ENCODE measurements around the gene MEG3.

The MEG3 gene

GRCh38 chr14:100845341-100845740 is 19.4 kb downstream of the MEG3 start:
- DNase-seq (ENCODE audit: low read depth in 2 of 3, low spot score in 2 of 3) = no peak

GRCh38 chr14:100846309-100846859 is 20.5 kb downstream of the MEG3 start:
- DNase-seq (ENCODE audit: low read depth in 2 of 3, low spot score in 2 of 3) = no peak

GRCh38 chr14:100849115-100849781 is 23.3 kb downstream of the MEG3 start:
- DNase-seq (ENCODE audit: low read depth in 2 of 3, low spot score in 2 of 3) = no peak

GRCh38 chr14:100850841-100851585 is 25.1 kb downstream of the MEG3 start:
- peak; percentile 44 to 92 (median 87) for DNase-seq (ENCODE audit: low read depth in 2 of 3, low spot score in 2 of 3)

GRCh38 chr14:100851586-100851916 is 25.6 kb downstream of the MEG3 start:
- DNase-seq (ENCODE audit: low read depth in 2 of 3, low spot score in 2 of 3) = no peak

- DNase-seq (ENCODE audit: low read depth in 2 of 3, low spot score in 2 of 3) = no peak
Measured at GRCh38 chr14:100851946-100852620, 26.2 kb downstream of the MEG3 start.

- no peak for DNase-seq (ENCODE audit: low read depth in 2 of 3, low spot score in 2 of 3)
Measured at GRCh38 chr14:100854435-100854834, 28.5 kb downstream of the MEG3 start.

- DNase-seq (ENCODE audit: low read depth in 2 of 3, low spot score in 2 of 3) = no peak
Measured at GRCh38 chr14:100855256-100855930, 29.5 kb downstream of the MEG3 start.

- no peak for DNase-seq (ENCODE audit: low read depth in 2 of 3, low spot score in 2 of 3)
Measured at GRCh38 chr14:100856056-100856950, 30.4 kb downstream of the MEG3 start.

GRCh38 chr14:100857233-100857922 is 31.5 kb downstream of the MEG3 start:
- no peak for DNase-seq (ENCODE audit: low read depth in 2 of 3, low spot score in 2 of 3)

GRCh38 chr14:100857923-100858837 is 32.3 kb downstream of the MEG3 start:
- DNase-seq (ENCODE audit: low read depth in 2 of 3, low spot score in 2 of 3) = no peak

- no peak for DNase-seq (ENCODE audit: low read depth in 2 of 3, low spot score in 2 of 3)
Measured at GRCh38 chr14:100858838-100859220, 32.9 kb downstream of the MEG3 start.

- no peak for DNase-seq (ENCODE audit: low read depth in 2 of 3, low spot score in 2 of 3)
Measured at GRCh38 chr14:100859781-100860180, 33.9 kb downstream of the MEG3 start.

GRCh38 chr14:100860556-100861187 is 34.8 kb downstream of the MEG3 start:
- DNase-seq (ENCODE audit: low read depth in 2 of 3, low spot score in 2 of 3) = no peak

GRCh38 chr14:100861188-100861936 is 35.4 kb downstream of the MEG3 start:
- no peak for DNase-seq (ENCODE audit: low read depth in 2 of 3, low spot score in 2 of 3)

GRCh38 chr14:100861937-100862247 is 36.0 kb downstream of the MEG3 start:
- DNase-seq (ENCODE audit: low read depth in 2 of 3, low spot score in 2 of 3) = no peak

GRCh38 chr14:100862277-100862676 is 36.4 kb downstream of the MEG3 start:
- DNase-seq (ENCODE audit: low read depth in 2 of 3, low spot score in 2 of 3) = no peak

- no peak for DNase-seq (ENCODE audit: low read depth in 2 of 3, low spot score in 2 of 3)
Measured at GRCh38 chr14:100862793-100863192, 36.9 kb downstream of the MEG3 start.

Data from activated CD8-positive, alpha-beta memory T cell treated with anti-CD3 and anti-CD28 coated beads for 48 hours (primary cell).